Erythroblast (primary cell): ENCODE results near the gene MTARC1.

ENCODE experiments used
- DNase-seq, 2 experiments: peaks; one replicate each; lab custom pipeline; 2025; lab: John Stamatoyannopoulos, UW
- GATA1 ChIP-seq: IDR thresholded peaks from 2 replicates; pipeline ENCODE4 v1.6.1; 2011; ENCODE audit warnings: low read depth, mild to moderate bottlenecking, control low read depth, low read length, moderate library complexity
- POLR2A ChIP-seq: IDR thresholded peaks from 2 replicates; pipeline ENCODE4 v1.6.1; 2011; ENCODE audit warnings: mild to moderate bottlenecking, low read length

The MTARC1 gene

DNA sequence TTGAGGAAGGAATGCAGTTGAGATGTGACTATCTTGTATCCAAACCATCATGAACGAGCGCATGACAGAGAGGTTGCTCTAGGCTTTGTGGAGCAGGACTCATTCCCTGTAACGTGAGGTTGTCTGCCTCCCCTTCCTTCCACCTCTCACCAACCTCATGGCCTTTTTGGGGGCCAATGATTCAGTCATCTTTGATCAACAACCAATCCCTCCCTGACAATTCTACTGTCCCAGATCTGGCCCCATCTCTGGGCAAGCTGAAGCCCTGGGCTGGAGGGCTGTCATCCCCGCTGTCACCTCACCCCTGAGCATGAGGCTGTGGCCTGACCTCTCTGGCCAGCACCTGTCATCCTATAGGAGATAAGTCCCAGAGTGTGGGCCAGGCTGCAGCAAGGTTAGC, 19.7 kb downstream of the MTARC1 start:
- no peak for TF ChIP-seq GATA1
- TF ChIP-seq POLR2A = no peak
- no peak for DNase-seq

- no peak for DNase-seq
- TF ChIP-seq POLR2A (no peak), GATA1 (no peak)
These were observed 21.0 kb downstream of the MTARC1 start for GRCh38 chr1:220807726-220808125.

GRCh38 chr1:220808345-220809186, 21.9 kb downstream of the MTARC1 start:
- TF ChIP-seq GATA1 (no peak), POLR2A (no peak)

DNA sequence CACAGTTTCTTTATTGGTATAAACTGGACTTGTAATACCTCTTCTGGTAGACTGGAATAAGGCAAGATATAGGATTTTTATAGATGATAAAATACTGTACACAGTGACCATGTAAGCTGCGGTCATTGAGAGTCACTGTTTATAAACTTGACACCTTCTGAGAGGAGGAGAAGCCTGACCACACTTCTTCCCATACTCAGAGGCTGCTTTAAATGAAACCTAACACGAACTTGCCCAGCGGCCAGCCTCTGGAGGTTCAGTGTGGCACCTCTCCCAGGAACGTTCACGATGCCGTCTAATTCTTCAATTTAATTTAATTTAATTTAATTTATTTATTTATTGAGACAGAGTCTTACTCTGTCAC, 22.5 kb downstream of the MTARC1 start:
- DNase-seq = no peak
- TF ChIP-seq POLR2A = no peak

More at GRCh38 chr1:220808345-220809186, 21.9 kb downstream of the MTARC1 start:
- DNase-seq = no peak

DNA sequence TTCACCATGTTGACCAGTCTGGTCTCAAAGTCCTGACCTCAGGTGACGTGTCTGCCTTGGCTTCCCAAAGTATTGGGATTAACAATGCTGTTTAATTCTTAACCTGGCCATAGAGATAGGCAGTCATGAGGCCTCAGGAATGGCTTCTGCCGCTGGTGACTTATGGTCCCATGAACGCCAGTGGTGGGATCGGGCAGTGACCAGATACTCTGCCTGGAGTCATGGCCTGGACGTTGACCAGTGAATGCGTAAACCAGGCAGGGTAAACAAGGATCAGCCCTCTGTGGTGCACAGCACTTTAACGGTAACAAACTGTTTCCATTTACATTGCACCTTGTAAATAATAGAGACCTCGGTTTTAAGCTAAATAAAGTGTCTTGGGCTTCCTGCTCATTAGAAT, 23.0 kb downstream of the MTARC1 start:
- DNase-seq = no peak
- TF ChIP-seq POLR2A (no peak), GATA1 (no peak)

DNA sequence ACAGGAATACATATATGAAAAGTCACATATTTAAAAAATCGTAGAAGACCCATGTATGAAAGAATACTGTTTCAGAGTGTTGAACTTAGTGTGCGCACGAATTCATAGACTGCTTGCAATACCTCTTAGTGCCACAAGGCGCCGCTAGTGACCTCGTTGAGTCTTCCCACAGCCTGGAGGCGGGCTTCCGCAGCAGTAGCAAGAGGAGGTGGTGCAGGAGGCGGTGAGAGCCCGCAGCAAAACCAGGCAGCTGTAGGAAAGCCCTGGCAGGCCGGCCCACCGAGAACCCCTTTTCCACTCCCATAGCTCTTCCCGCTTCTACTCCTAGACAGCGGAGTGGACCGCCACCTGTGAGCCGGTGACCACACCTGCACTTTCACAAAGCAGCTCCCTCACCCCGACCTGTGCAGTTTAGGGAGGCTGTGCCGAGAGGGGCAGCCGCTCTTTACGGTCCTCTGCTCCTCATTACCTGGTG, 23.5 kb downstream of the MTARC1 start:
- DNase-seq = peak; percentile 71 to 81
- TF ChIP-seq POLR2A = no peak
- TF ChIP-seq GATA1 = no peak

DNA sequence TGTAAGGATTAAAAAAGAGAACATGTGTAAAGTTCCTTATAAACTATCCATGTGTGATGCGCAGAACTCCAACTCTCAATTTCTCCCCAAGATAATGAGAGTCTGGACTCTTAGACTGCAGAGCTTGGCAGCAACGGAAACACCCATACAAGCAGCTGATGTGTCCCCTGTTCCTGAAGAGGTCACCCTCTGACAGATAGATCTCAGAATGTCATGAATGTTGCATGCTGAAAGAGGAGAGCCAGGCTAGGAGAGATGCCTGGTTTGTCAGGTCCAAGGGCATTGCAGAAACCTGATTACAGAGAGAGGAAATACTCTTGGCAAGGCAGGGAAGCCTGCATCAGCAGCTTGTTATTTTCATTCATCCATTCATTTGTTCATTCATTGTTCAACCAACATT, 24.2 kb downstream of the MTARC1 start:
- DNase-seq = no peak
- TF ChIP-seq POLR2A = no peak
- TF ChIP-seq GATA1 = no peak

GRCh38 chr1:220811695-220812094, 25.0 kb downstream of the MTARC1 start:
- TF ChIP-seq POLR2A (no peak), GATA1 (no peak)
- DNase-seq = no peak

- no peak for TF ChIP-seq GATA1
- no peak for TF ChIP-seq POLR2A
- no peak for DNase-seq
These were observed 25.6 kb downstream of the MTARC1 start for GRCh38 chr1:220812308-220812707.

GRCh38 chr1:220813013-220813412, 26.3 kb downstream of the MTARC1 start:
- TF ChIP-seq POLR2A = no peak
- no peak for TF ChIP-seq GATA1
- DNase-seq = peak in 1 of 2 experiments; percentile 0

GRCh38 chr1:220815409-220815808, 28.7 kb downstream of the MTARC1 start:
- no peak for TF ChIP-seq GATA1
- no peak for TF ChIP-seq POLR2A
- DNase-seq = no peak

GRCh38 chr1:220817907-220818306, 31.2 kb downstream of the MTARC1 start:
- TF ChIP-seq POLR2A (no peak), GATA1 (no peak)
- DNase-seq = no peak

DNA sequence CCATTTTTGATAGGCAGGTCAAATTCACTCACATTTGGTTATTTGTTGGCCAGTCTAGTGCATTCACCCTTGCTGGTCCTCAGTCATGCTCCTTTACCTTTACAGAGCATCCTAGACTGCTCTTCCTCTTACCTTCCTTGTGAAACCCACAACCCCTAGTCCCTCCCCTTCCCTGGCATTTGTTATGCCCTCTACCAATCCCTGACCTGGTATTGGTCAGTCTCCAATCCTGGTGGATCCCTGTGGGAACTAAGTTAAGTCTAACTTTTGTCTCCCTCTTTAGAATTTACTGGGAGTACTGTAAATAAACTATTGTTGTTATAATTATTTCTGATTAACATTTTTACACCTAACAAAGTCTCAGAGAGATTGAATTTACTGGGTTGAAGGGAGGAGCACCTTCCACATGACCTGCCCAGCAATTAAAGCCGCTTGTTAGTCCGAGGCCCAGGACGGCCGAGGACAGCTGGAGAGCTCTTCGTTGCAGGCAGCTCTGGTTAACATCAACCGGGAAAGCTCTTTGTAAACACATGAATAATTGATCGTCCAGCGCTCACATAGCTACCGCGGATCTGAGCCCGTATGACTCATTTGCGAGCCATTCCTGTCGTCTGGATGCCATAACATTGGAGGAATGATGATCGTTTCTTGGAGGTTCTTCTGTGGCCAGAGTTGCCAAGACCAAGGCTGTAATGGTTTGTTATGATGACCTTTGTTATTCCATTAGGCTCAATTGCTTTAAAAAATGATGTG, 31.9 kb downstream of the MTARC1 start:
- no peak for DNase-seq
- TF ChIP-seq GATA1 = no peak
- no peak for TF ChIP-seq POLR2A

DNA sequence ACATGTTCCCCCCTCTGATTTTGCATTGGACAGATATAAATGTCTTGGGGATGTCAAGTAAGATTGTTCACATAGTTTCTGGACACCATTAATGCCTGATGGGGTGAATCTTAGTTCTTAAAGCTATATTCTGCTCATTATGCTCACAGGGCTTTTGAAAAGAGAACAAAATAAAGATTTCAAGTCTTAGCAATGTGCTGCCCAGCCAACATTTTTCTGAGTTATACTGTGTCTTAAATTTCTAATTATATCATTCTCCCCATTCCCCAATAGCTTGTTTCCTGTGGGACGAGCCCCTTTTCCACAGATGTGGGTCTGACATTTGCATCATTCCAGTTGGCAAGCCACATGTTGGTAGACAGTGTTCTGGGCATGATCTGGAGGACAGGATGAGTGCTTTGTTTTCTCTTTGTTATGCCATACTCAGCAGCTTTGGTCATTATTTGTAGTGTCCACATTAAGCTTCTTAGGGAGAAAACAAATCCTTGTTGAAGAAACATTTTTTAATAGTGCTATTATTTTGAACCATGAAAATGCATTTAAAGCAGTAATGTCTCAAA, 32.8 kb downstream of the MTARC1 start:
- DNase-seq = no peak
- no peak for TF ChIP-seq POLR2A
- TF ChIP-seq GATA1 = no peak
